Activated effector memory CD4-positive, alpha-beta T cell treated with anti-CD3 and anti-CD28 coated beads, Interleukin-2, amount 50 U/mL, for 16 hours (primary cell): ENCODE results near the gene HDAC3.

Experiments
- DNase-seq: peaks from one replicate; pipeline ENCODE4 v3.0.0-alpha.2; 2020

HDAC3 gene

DNA sequence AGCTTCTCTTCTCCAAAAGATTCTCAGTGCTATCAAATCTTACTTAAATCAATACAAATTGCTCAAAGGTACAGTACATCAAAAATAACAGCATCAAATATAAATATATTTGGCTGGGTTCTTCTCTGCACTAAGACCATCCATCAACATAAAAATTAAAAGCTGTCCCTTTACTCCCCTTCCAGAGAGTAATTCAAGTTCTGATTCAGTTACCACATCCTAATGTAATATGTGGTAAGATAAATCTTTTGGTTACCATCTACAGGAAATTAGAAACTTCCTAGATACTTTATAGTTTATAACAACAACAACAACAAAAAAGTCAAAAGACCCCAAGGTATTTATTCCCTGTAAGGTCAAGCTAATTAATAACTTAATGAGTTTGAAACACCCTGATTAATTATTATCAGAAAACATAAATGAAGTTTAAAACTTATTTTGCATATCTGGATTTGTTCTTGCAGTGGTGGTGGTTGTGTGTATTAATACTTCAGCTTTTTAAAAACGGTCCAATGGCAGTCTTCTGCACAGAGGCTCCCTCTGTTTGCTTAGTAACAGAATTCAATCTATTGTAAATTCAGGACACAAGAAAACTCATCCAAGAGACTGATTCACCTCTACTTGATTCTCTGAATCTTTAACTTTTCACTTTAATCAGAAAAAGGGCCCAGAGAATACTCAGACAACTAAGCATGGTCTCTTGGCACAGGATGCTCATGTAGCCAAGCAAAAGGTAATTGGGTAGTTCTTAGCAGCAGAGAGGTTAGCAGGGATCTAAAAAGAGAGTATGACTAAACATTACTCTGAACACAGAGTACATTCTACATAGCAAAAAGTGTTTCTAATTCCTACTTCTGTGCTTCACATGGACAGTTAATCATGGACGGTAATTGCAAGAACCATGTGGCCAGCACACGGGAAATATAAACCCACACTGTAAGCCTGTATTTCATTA is 38.0 kb downstream of the HDAC3 start:
- DNase-seq, result no peak

DNA sequence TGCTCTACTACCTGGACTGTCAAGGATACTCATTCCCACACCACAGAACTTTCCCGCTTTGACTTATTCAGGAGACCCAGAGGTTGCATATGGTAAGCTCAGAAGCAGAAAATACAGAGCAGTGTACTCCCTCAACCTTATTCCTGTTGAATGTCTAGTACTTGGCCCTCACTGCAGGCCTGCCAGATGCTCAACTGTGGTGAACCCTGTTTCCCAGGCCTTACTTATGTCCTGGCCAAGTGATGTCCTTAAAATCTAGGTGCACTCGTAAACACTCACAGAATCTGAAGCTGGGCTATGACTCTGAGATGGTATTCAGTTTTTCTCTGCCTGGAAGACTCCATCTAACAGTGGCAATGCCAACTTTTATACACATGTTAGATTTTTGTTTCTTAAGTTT is 38.8 kb downstream of the HDAC3 start:
- no peak for DNase-seq

DNA sequence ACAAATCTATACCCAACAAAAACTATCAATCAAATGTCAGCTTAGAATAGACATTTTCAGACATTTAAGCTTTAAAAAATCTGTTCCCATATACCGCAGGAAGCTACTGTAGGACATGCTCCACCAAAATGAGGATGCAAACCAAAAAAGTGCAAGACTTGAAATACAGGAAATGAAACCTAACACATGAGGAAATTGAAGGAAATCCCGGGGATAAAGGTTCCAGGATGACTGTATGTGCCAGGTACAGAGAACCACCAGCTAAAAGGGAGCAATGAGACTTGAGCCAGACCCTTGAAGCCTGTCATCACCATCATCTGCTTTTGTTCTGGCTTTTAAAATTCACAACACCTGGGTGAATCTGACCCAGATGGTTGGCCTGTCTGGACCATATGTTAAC is 39.3 kb downstream of the HDAC3 start:
- no peak for DNase-seq

DNA sequence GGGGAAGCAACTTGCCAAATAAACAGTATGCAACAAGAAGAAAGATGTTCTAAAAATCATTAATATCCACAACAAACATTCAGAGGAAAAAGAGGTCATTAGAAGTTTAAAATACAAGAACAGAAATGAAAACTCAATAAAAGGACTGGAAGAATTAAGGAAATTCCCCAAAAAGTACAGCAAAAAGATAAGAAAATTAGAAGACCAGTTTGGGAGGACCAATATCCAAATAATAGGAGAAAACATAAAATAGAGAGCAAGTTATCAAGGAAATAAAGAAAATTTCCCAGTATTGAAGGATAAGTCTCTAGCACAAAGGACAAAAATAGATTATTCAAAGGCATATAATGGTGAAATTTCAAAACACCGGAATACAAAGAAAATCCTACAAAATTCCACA is 39.8 kb downstream of the HDAC3 start:
- DNase-seq, result no peak

DNA sequence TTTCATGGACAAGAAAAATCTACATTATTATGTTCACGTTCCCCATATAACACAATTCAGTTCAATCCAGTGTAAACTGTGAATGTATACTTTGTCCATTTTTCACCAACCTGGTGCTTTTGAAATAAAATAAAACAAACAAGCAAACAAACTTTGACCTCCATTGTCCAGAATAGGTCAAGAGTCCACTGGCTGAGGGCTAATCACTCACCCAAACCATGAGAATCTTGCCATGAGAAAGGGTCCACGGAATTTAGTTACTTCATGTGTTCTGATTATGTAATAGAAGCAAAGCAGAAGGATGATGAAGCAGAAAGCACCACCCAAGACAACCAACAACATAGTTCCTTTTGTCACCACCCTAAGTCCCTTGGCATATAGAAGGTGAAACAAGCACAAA is 46.5 kb downstream of the HDAC3 start:
- DNase-seq, result no peak

DNA sequence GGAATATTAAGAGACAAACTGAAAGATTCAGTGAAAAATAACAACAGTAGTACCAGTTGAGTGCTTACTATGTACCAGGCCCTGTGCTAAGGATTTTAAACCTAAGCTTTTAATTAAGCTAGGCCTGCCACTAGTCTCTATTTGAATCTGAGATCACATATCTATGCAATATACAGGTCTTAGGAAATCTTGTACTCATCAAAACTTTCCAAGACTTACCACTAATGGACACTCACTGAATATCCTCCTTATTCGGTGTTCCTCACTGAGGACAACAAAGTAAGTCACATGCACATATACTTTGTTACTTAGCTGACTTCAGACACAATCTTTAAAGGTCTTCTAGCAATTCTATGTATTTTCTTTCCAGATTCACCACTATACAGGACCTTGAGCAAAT is 50.4 kb downstream of the HDAC3 start:
- DNase-seq, result no peak

DNA sequence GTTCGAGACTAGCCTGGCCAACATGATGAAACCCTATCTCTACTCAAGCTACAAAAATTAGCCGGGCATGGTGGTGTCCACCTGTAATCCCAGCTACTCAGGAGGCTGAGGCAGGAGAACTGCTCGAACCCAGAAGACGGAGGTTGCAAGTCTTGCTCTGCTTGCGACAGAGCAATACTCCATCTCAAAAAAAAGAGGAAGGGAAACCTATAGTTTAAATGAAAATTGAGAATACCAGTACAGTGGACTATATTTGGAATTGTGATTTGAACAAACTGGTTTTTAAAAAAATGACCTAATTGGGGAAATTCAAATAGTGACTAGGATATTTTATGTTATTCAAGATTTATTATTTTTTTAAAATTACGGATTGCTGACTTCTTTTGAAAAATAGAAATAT is 51.1 kb downstream of the HDAC3 start:
- no peak for DNase-seq

DNA sequence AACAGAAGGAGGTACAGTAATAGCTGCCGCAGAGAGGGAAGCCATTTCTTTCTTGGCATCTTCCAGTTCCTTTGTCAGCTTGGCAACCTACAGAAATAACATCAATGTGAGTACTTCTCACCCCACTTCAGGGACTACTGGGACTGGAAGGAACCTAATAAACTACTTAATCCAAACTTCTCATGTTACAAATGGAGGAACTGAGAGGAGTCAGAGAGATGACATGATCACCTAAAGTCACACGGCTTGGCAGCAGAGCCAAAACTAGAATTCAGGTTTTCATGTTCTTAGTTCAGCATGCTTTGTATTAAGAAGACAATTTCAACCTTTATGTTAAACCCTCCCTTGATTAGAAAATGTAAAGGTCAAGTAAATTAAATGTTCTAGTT is 62.5 kb downstream of the HDAC3 start:
- no peak for DNase-seq

DNA sequence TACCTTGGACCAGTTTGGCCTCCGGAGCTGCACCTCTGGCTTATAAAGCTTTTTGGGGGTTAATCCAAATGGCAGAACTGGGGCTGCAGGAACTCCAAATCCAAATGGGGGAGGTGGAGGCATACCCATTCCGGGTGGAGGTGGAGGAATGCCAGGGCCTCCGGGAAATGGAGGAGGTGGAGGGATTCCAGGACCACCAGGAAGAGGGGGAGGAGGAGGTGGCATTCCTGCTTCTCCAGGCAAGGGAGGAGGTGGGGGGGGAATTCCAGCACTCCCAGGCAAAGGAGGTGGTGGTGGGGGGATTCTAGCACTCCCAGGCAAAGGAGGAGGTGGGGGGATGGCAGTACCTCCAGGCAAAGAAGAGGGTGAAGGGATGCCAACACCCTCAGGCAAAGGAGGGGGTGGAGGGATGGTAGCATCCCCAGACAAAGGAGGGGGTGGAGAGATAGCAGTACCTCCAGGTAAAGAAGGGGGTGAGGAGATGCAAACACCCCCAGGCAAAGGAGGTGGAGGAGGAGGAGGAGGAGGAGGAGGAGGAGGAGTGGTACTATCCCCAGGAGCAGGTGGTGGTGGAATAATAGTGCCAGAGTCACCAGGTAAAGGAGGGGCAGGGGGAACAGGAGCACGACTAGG is 63.0 kb downstream of the HDAC3 start:
- DNase-seq, result no peak
